GM12872 (cell line): ENCODE results near the gene TC2N.

ENCODE experiments used
- CTCF ChIP-seq: IDR thresholded peaks from 3 replicates; pipeline ENCODE4 v1.5.1; 2011; ENCODE audit warnings: low read depth, mild to moderate bottlenecking, low read length, moderate library complexity; ENCODE audit not compliant: insufficient read depth

TC2N gene

GRCh38 chr14:91749868-91750267, 117.5 kb downstream of the TC2N start:
- no peak for TF ChIP-seq CTCF

GRCh38 chr14:91748049-91748448, 119.3 kb downstream of the TC2N start:
- TF ChIP-seq CTCF, result no peak

DNA sequence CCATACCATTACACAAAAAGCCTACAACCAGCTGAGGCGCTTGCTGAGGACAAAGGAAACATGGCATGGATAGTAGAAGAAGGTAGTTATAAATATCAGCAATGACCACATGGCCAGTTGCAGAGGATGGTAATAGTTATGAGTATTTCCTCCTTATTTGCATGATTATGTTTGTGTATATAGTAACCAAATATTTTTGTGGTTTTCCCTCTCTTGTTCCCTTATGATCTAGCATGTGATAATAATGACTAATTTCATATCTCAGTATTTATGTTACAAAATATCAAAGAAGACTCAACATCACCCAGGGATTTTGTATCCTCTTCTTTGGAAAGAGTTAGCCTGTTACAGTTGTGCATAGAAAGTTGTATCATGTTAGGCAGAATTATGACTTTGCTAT, 122.0 kb downstream of the TC2N start:
- TF ChIP-seq CTCF, result no peak

GRCh38 chr14:91744068-91744480, 123.3 kb downstream of the TC2N start:
- TF ChIP-seq CTCF, result no peak

DNA sequence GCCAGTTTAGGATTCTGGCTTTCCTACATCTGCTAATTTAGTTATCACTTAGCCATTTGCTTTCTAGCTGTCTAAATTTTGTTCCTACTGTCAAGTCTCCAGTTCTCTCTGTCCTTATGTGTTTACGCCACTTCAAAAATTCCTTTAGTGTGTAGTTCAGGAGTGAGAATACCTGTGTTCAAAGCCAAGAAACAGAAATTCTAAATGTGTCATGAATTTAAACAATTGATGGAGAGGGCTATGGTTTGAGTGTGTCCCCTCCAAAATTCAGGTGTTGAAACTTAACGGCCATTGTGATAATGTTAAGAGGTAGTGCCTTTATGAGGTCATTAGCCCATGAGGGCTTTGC, 124.1 kb downstream of the TC2N start:
- no peak for TF ChIP-seq CTCF

GRCh38 chr14:91742621-91743304, 124.6 kb downstream of the TC2N start:
- TF ChIP-seq CTCF, result no peak

DNA sequence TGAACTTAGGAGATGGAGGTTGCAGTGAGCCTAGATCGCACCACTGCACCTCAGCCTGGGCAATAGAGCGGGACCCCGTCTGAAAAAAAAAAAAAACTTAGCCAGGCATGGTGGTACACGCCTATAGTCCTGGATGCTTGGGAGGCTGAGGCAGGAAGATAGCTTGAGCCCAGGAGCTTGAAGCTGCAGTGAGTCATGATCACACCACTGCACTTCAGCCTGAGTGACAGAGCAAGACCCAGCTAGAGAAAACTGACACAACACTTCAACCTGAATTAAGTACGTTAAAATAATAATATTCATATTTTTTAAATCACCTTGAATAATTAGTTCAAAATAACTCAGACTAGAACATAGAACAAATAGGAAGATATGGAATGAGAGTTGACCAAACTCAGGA, 129.7 kb downstream of the TC2N start:
- TF ChIP-seq CTCF, result no peak
